IMR-90 (cell line): ENCODE data around the gene ZNF521.

Experiments used
- CEBPB ChIP-seq: IDR thresholded peaks from 2 replicates; pipeline ENCODE4 v1.6.1; 2012; ENCODE audit warnings: low read depth, low read length, improper control_type of control experiment
- FOS ChIP-seq: fragments of 150-350 bp; IDR thresholded peaks from 2 replicates; pipeline ENCODE4 v1.6.1; 2016; ENCODE audit warnings: low read depth, low read length
- MAFK ChIP-seq: IDR thresholded peaks from 2 replicates; pipeline ENCODE4 v1.6.1; 2012; ENCODE audit warnings: low read depth, low read length, improper control_type of control experiment
- NFE2L2 ChIP-seq: fragments of 150-350 bp; IDR thresholded peaks from 2 replicates; pipeline ENCODE4 v1.6.1; 2016; ENCODE audit warnings: low read depth, mild to moderate bottlenecking, low read length
- POLR2A ChIP-seq: IDR thresholded peaks from 2 replicates; pipeline ENCODE4 v1.6.1; 2012; ENCODE audit warnings: mild to moderate bottlenecking, low read depth, low read length
- RAD21 ChIP-seq: IDR thresholded peaks from 2 replicates; pipeline ENCODE4 v1.6.1; 2012; ENCODE audit warnings: low read length, improper control_type of control experiment
- RCOR1 ChIP-seq: IDR thresholded peaks from 2 replicates; pipeline ENCODE4 v1.6.1; 2012; ENCODE audit warnings: mild to moderate bottlenecking, low read length, improper control_type of control experiment; ENCODE audit not compliant: insufficient replicate concordance
- RFX5 ChIP-seq: IDR thresholded peaks from 2 replicates; pipeline ENCODE4 v1.8.0; 2012; ENCODE audit warnings: low read depth, mild to moderate bottlenecking, low read length, moderate library complexity
- SMC3 ChIP-seq: fragments of 150-350 bp; IDR thresholded peaks from 2 replicates; pipeline ENCODE4 v1.6.1; 2016; ENCODE audit warnings: low read depth, mild to moderate bottlenecking, antibody characterized with exemption, low read length, moderate library complexity
- TF ChIP-seq, protein P1 (sequence below): conservative IDR thresholded peaks from 2 replicates; pipeline ENCODE4 v1.5.1; 2012; ENCODE audit warnings: mild to moderate bottlenecking, low read depth, low read length, improper control_type of control experiment
- TF ChIP-seq, protein P2 (sequence below): fragments of 150-350 bp; IDR thresholded peaks from 2 replicates; pipeline ENCODE4 v1.6.1; 2017; ENCODE audit warnings: mild to moderate bottlenecking, antibody characterized with exemption, low read length, low read depth

DNA sequence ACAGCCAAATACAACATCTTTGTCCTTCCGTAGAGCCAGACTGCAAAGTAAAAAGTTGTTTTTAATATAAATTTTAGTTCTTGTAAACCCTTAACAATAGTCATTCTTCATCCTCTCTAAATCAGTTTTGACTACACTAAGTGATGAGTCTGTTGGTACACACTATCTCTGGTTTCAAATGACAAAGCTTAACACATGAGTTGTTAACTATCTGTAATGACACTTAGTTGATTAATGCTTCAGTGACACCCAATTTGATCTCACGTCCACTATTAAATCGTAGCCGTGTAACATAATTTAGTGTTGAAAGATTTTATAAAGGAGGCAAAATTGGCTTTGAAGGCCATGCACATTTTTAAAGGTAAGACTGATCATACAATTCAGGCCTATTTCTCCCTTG, 181.6 kb downstream of the ZNF521 start:
- TF ChIP-seq, protein P1, sequence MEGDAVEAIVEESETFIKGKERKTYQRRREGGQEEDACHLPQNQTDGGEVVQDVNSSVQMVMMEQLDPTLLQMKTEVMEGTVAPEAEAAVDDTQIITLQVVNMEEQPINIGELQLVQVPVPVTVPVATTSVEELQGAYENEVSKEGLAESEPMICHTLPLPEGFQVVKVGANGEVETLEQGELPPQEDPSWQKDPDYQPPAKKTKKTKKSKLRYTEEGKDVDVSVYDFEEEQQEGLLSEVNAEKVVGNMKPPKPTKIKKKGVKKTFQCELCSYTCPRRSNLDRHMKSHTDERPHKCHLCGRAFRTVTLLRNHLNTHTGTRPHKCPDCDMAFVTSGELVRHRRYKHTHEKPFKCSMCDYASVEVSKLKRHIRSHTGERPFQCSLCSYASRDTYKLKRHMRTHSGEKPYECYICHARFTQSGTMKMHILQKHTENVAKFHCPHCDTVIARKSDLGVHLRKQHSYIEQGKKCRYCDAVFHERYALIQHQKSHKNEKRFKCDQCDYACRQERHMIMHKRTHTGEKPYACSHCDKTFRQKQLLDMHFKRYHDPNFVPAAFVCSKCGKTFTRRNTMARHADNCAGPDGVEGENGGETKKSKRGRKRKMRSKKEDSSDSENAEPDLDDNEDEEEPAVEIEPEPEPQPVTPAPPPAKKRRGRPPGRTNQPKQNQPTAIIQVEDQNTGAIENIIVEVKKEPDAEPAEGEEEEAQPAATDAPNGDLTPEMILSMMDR = no peak
- TF ChIP-seq FOS (no peak), RFX5 (no peak), POLR2A (no peak), NFE2L2 (no peak), RCOR1 (no peak), SMC3 (no peak), CEBPB (no peak), RAD21 (no peak), MAFK (no peak)
- TF ChIP-seq, protein P2, sequence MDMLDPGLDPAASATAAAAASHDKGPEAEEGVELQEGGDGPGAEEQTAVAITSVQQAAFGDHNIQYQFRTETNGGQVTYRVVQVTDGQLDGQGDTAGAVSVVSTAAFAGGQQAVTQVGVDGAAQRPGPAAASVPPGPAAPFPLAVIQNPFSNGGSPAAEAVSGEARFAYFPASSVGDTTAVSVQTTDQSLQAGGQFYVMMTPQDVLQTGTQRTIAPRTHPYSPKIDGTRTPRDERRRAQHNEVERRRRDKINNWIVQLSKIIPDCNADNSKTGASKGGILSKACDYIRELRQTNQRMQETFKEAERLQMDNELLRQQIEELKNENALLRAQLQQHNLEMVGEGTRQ = no peak
